K562 (cell line): ENCODE results near the gene DPEP2NB. TPM values are rescaled to one million over a fixed set of nuclear protein-coding genes. Genes with fewer than 3 reads are reported as not detected.

Experiments
- ZBTB9 ChIP-seq: fragments of 450-650 bp; formaldehyde crosslinking; IDR thresholded peaks from 2 replicates; pipeline ENCODE4 v1.4.0; 2020; ENCODE audit warnings: mild to moderate bottlenecking, moderate library complexity
- ZMIZ1 ChIP-seq, 2 experiments: fragments of 150-350 bp in 1 of 2; IDR thresholded peaks; 2 replicates each; pipeline ENCODE4 v1.6.1; 2012 to 2016; ENCODE audit warnings: low read depth in 2 of 2, low read length in 2 of 2, mild to moderate bottlenecking in 1 of 2, moderate library complexity in 1 of 2
- ZNF318 ChIP-seq, 2 experiments: fragments of 450-650 bp; IDR thresholded peaks; 2 replicates each; pipeline ENCODE4 v1.6.1; 2016; ENCODE audit warnings: mild to moderate bottlenecking in 2 of 2, borderline replicate concordance in 1 of 2, low read depth in 1 of 2, moderate library complexity in 1 of 2
- polyA plus RNA-seq, 8 experiments: library from polyadenylated mRNA; depleted of rRNA in 4 of 8; stranded (reverse) in 5 of 8; unstranded in 3 of 8; fragments of >200 nt; fragmentation: Nextera tagmentation in 2 of 8; fragmentation: Illumina TruSeq in 1 of 8; extraction: Ambion mirVana in 2 of 8; extraction: Trizol in 1 of 8; gene quantifications; 2 replicates each; pipeline versions ENCODE4 v1.2.1 to v1.2.3, GENCODE V29; 2011 to 2014; ENCODE audit warnings: inconsistent platforms in 1 of 8, missing spikeins in 1 of 8
- total RNA-seq, 7 experiments: library from RNA; depleted of rRNA in 6 of 7; stranded (reverse); fragments of >200 nt in 6 of 7; fragmentation: Illumina TruSeq in 2 of 7; extraction: Trizol in 2 of 7; gene quantifications; 2 replicates each; pipeline versions ENCODE4 v1.2.1 to v1.2.3, GENCODE V29; 2011 to 2021; ENCODE audit warnings: low replicate concordance in 1 of 7

Gene DPEP2NB
- total and polyA plus RNA-seq, 9 of the 15 experiments (the other 6 are each of a cell fraction or from before 2014, with no cell fraction given): not detected

- TF ChIP-seq ZBTB9 (CRISPR knock-in tag) (peak; percentile 39; the same call in 1 of the 2 replicates), ZNF318 (IDR thresholded peaks at IDR 0.05; ENCODE audit: borderline replicate concordance in 1 of 2, low read depth in 1 of 2) (0 out of 4 replicates have a peak, but pooled peaks of 1 of the 2 experiments have one; percentile 42), ZMIZ1 (IDR thresholded peaks at IDR 0.05; ENCODE audit: low read depth in 2 of 2, low read length in 2 of 2) (no peak)
Measured at GRCh38 chr16:68040506-68041288, 25.0 kb upstream of the DPEP2NB start (continued).
